Lower lobe of right lung (tissue), 2 donors: Measurements from ENCODE around the gene PARM1. TPM values are rescaled to one million over a fixed set of nuclear protein-coding genes. Genes with fewer than 3 reads are reported as not detected.

Experiments
- ATAC-seq, 2 donors: fragments of 200-7000 bp; cut with Tn5 transposase; one replicate each; pipeline ENCODE4 v1.9.1; 2020 to 2022; ENCODE audit warnings: mild to moderate bottlenecking in 2 of 2, moderate library complexity in 2 of 2
- DNase-seq: peaks from one replicate; pipeline ENCODE4 v3.0.0-alpha.2; 2020
- H3K27ac ChIP-seq: fragments of 200-600 bp; one replicate; pipeline ENCODE4 v1.8.0; 2022
- H3K27me3 ChIP-seq: fragments of 200-600 bp; one replicate; pipeline ENCODE4 v1.8.0; 2022; ENCODE audit warnings: low read depth
- H3K36me3 ChIP-seq: fragments of 200-600 bp; one replicate; pipeline ENCODE4 v1.8.0; 2022; ENCODE audit warnings: mild to moderate bottlenecking
- H3K4me1 ChIP-seq: fragments of 200-600 bp; one replicate; pipeline ENCODE4 v1.8.0; 2022
- H3K4me3 ChIP-seq: fragments of 200-600 bp; one replicate; pipeline ENCODE4 v1.8.0; 2022; ENCODE audit warnings: mild to moderate bottlenecking
- H3K9me3 ChIP-seq: fragments of 200-600 bp; one replicate; pipeline ENCODE4 v1.8.0; 2022
- CTCF ChIP-seq: fragments of 200-600 bp; IDR thresholded peaks from one replicate; pipeline ENCODE4 v1.8.0; 2022; ENCODE audit warnings: antibody characterized with exemption, mild to moderate bottlenecking
- intact Hi-C: fragments of 100-400 bp; cut with DNase I; formaldehyde crosslinking; loops from one replicate; pipeline ENCODE4 v1.11.0; 2022
- total RNA-seq: library from RNA; stranded (reverse); fragmentation: NEBNext Ultra II Directional; extraction: Animal tissue kit (Norgen Biotek cat#: 25700); gene quantifications from one replicate; pipeline ENCODE4 v1.2.1, GENCODE V29; 2021
- donor health status: DM: no; HTN: yes; CAD: no; lungs with severe emphysema.

Gene PARM1
- total RNA-seq, 1 donor from 2014 or later = 64.1 TPM

GRCh38 chr4:74950200-74950599 lies 17.3 kb downstream of the PARM1 start:
- Histone ChIP-seq H3K27me3 (no peaks in the 10 kb centered on the region), H3K27ac (no peak overlapping the region), H3K4me3 (no peak overlapping the region), H3K9me3 (no peaks in the 10 kb centered on the region), H3K4me1 (no peaks in the 10 kb centered on the region), H3K36me3 (no peaks in the 10 kb centered on the region)
- TF ChIP-seq CTCF = no peak
- intact Hi-C loops = no loop called here
- no peak for DNase-seq
- ATAC-seq = peak in 1 of 2 donors; percentile 56

GRCh38 chr4:74950882-74951281 lies 18.0 kb downstream of the PARM1 start:
- no peak for ATAC-seq
- H3K36me3 ChIP-seq = no peaks in the 10 kb centered on the region
- no peak for TF ChIP-seq CTCF

GRCh38 chr4:74953647-74954046 lies 20.7 kb downstream of the PARM1 start:
- no peaks in the 10 kb centered on the region for H3K4me1 ChIP-seq
- ATAC-seq = no peak

More at GRCh38 chr4:74950882-74951281, 18.0 kb downstream of the PARM1 start:
- Histone ChIP-seq H3K4me3 (no peak overlapping the region), H3K4me1 (no peaks in the 10 kb centered on the region), H3K27me3 (no peaks in the 10 kb centered on the region), H3K27ac (no peak overlapping the region), H3K9me3 (no peaks in the 10 kb centered on the region)
- DNase-seq = no peak
- intact Hi-C loops = no loop called here

GRCh38 chr4:74958881-74959280 lies 26.0 kb downstream of the PARM1 start:
- Histone ChIP-seq H3K4me3 (no peak overlapping the region), H3K36me3 (no peaks in the 10 kb centered on the region), H3K4me1 (no peaks in the 10 kb centered on the region), H3K27ac (no peak overlapping the region), H3K9me3 (no peaks in the 10 kb centered on the region), H3K27me3 (no peaks in the 10 kb centered on the region)
- intact Hi-C loops = no loop called here
- ATAC-seq = no peak
- no peak for TF ChIP-seq CTCF
- DNase-seq = no peak

More at GRCh38 chr4:74953647-74954046, 20.7 kb downstream of the PARM1 start:
- Histone ChIP-seq H3K36me3 (no peaks in the 10 kb centered on the region), H3K4me3 (no peak overlapping the region), H3K9me3 (no peaks in the 10 kb centered on the region), H3K27ac (no peak overlapping the region), H3K27me3 (no peaks in the 10 kb centered on the region)
- no peak for DNase-seq
- intact Hi-C loops = no loop called here
- TF ChIP-seq CTCF = no peak

GRCh38 chr4:74961230-74961629 lies 28.3 kb downstream of the PARM1 start:
- Histone ChIP-seq H3K9me3 (no peaks in the 10 kb centered on the region), H3K4me3 (no peak overlapping the region), H3K27me3 (no peaks in the 10 kb centered on the region), H3K4me1 (no peaks in the 10 kb centered on the region), H3K27ac (no peak overlapping the region), H3K36me3 (no peaks in the 10 kb centered on the region)
- no peak for TF ChIP-seq CTCF
- DNase-seq (no peak), ATAC-seq (no peak)
- intact Hi-C loops = no loop called here

GRCh38 chr4:74962584-74962983 lies 29.7 kb downstream of the PARM1 start:
- H3K27me3 ChIP-seq = no peaks in the 10 kb centered on the region
- no peak overlapping the region for H3K4me3 ChIP-seq
- ATAC-seq (no peak), DNase-seq (no peak)
- no peak for TF ChIP-seq CTCF
- no peaks in the 10 kb centered on the region for H3K9me3 ChIP-seq
- no peaks in the 10 kb centered on the region for H3K4me1 ChIP-seq
- H3K27ac ChIP-seq = no peak overlapping the region
- intact Hi-C loops = no loop called here
- H3K36me3 ChIP-seq = no peaks in the 10 kb centered on the region
